Esophagus squamous epithelium (tissue), 5 donors: ENCODE measurements around the gene TEKT5. TPM values are rescaled to one million over a fixed set of nuclear protein-coding genes. Genes with fewer than 3 reads are reported as not detected.

Experiments
- DNase-seq: peaks from one replicate; lab custom pipeline; 2025; lab: John Stamatoyannopoulos, UW
- H3K27ac ChIP-seq, 4 donors: fragments of 200-600 bp; sonication (generic); one replicate each; pipeline ENCODE4 v1.5.1; 2016 to 2019; ENCODE audit warnings: mild to moderate bottlenecking in 1 of 4
- H3K27me3 ChIP-seq, 4 donors: fragments of 200-600 bp; sonication (generic); 1 replicate in 3 of 4; 2 replicates in 1 of 4; pipeline versions ENCODE4 v1.5.1 to v1.6.0; 2017 to 2021; ENCODE audit warnings: antibody characterized with exemption in 1 of 4
- H3K36me3 ChIP-seq, 3 donors: fragments of 200-600 bp; sonication (generic); one replicate each; pipeline ENCODE4 v1.5.1; 2016 to 2019
- H3K4me1 ChIP-seq, 3 donors: fragments of 200-600 bp; sonication (generic); one replicate each; pipeline ENCODE4 v1.5.1; 2017 to 2019
- H3K4me3 ChIP-seq, 4 donors: fragments of 200-600 bp; sonication (generic); 1 replicate in 3 of 4; 2 replicates in 1 of 4; pipeline ENCODE4 v1.5.1; 2016 to 2019; ENCODE audit warnings: mild to moderate bottlenecking in 2 of 4, moderate library complexity in 1 of 4
- H3K9me3 ChIP-seq, 3 donors: fragments of 200-600 bp; sonication (generic); one replicate each; pipeline ENCODE4 v1.5.1; 2016 to 2019
- POLR2A ChIP-seq, 4 donors: fragments of 450-650 bp; IDR thresholded peaks; one replicate each; pipeline ENCODE4 v1.6.1; 2017; ENCODE audit warnings: antibody characterized with exemption in 4 of 4, mild to moderate bottlenecking in 4 of 4, moderate library complexity in 3 of 4
- WGBS, 2 donors: methylation state at CpG; one replicate each; pipeline ENCODE4 v1.1.5; 2018; 5-methylcytosine and 5-hydroxymethylcytosine counted together
- intact Hi-C: fragments of 100-400 bp; cut with DNase I; formaldehyde crosslinking; loops from one replicate; pipeline ENCODE4 v1.15.0; 2022
- total RNA-seq, 4 donors: library from RNA; depleted of rRNA; stranded (reverse); fragments of >200 nt; gene quantifications; one replicate each; pipeline ENCODE4 v1.1.0, GENCODE V29; 2016
- TF ChIP-seq, protein P1 (sequence below), 6 experiments: fragments of 450-650 bp in 4 of 6; fragments of 200-600 bp in 2 of 6; sonication (generic) in 2 of 6; IDR thresholded peaks; one replicate each; pipeline ENCODE4 v1.5.1; 2016 to 2019; ENCODE audit warnings: antibody characterized with exemption in 6 of 6, mild to moderate bottlenecking in 4 of 6, moderate library complexity in 4 of 6
- donor health status: DM: yes; HTN: yes; CAD: no.

Gene TEKT5
- total RNA-seq, 4 donors from 2014 or later: not detected

DNA sequence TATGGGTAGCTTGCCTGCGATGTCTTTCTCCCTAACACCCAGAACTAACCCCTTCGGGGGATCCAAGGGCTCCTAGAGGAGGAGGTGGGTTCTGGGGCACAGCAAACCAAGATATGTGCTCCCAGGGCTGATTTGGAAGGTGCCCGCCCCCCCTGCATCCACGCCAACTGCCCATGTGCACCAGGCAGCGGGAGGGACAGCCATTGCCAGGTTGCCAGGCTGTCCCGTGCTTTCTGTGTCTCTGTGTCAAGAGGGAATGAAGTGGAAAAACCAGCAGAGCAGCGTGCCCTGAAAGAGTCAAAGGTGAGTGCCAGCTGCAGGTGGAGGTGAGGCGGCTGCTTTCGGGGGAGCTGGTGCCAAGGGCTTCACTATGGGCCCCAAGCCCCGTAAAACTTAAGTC lies 6.4 kb downstream of the TEKT5 start:
- H3K27me3 ChIP-seq: no peaks in the 10 kb centered on the region
- H3K4me3 ChIP-seq: no peak overlapping the region
- H3K4me1 ChIP-seq: peaks cover 0 to 24% (median 4%) of the 10 kb centered on the region in 3 donors
- no peak for TF ChIP-seq POLR2A (IDR thresholded peaks at IDR 0.05)
- TF ChIP-seq, protein P1, sequence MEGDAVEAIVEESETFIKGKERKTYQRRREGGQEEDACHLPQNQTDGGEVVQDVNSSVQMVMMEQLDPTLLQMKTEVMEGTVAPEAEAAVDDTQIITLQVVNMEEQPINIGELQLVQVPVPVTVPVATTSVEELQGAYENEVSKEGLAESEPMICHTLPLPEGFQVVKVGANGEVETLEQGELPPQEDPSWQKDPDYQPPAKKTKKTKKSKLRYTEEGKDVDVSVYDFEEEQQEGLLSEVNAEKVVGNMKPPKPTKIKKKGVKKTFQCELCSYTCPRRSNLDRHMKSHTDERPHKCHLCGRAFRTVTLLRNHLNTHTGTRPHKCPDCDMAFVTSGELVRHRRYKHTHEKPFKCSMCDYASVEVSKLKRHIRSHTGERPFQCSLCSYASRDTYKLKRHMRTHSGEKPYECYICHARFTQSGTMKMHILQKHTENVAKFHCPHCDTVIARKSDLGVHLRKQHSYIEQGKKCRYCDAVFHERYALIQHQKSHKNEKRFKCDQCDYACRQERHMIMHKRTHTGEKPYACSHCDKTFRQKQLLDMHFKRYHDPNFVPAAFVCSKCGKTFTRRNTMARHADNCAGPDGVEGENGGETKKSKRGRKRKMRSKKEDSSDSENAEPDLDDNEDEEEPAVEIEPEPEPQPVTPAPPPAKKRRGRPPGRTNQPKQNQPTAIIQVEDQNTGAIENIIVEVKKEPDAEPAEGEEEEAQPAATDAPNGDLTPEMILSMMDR (IDR thresholded peaks at IDR 0.05): no peak
- no peak for DNase-seq
- intact Hi-C loops: no loop called here
- no peaks in the 10 kb centered on the region for H3K36me3 ChIP-seq
- no peak overlapping the region for H3K27ac ChIP-seq
- 57 to 64% methylated on average over 4 to 10 of the region's 10 CpGs for WGBS, 2 donors
- H3K9me3 ChIP-seq: no peaks in the 10 kb centered on the region

DNA sequence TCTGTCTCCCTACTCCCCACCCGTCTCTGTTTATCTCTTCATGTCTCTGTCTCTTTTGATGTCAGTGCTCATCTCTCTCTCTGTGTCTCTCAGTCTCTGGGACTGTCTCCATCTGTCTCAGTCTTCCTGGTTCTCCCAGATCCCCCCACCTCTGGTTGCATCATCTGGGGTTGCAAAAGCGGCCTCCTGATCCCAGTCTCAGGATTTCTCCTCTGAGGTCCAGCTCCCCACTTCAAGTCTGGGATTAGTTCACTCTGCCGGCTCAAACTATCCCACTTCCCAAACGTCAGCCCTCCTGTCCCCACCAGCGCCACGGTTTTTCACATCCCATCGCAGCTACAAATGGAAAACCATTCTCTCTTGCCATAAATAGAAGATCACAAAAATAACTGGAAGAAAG lies 9.0 kb downstream of the TEKT5 start:
- H3K4me3 ChIP-seq: no peak overlapping the region
- DNase-seq: no peak
- no peaks in the 10 kb centered on the region for H3K9me3 ChIP-seq
- H3K27me3 ChIP-seq: no peaks in the 10 kb centered on the region
- WGBS, 2 donors: 87 to 91% methylated on average over 7 of the region's 7 CpGs
- peaks cover 0 to 27% (median 4%) of the 10 kb centered on the region in 3 donors for H3K4me1 ChIP-seq
- no peak for TF ChIP-seq POLR2A (IDR thresholded peaks at IDR 0.05)
- TF ChIP-seq, protein P1 (IDR thresholded peaks at IDR 0.05): no peak
- H3K36me3 ChIP-seq: no peaks in the 10 kb centered on the region
- intact Hi-C loops: no loop called here
- no peak overlapping the region for H3K27ac ChIP-seq

DNA sequence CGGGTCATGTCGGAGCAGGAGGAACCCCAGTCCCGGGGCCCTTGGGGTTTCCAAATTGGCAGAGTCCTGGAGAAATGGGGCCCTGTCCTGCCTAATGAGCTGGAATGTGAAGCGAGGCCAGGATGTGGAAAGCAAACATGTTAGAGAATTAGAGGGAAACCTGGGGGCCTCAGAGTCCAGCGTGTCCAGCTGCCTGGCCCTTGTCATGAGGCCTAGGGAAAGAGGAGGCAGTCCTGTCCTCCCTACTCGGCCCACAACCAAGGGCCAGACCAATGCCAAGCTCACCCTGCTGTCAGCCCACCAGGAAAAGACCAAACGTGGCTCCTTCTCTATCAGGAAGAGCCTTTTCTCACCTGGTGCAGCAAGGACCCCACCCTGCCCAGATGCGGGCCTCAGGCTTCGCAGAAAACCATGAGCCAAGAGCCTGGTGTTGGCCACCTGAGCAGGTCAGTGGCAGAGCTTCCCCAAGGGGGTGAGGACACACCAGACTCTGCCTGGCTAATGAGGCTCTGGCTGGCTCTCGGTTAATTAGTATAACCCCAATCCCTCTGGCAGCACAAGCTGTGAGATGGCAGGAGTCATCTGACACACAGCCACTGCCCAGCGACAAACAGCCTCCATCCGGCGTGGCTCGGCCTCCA lies 10.1 kb downstream of the TEKT5 start:
- Histone ChIP-seq H3K4me3 (no peak overlapping the region), H3K4me1 (peaks cover 0 to 27% (median 4%) of the 10 kb centered on the region in 3 donors), H3K36me3 (no peaks in the 10 kb centered on the region), H3K27me3 (peaks cover 0 to 2% (median 0%) of the 10 kb centered on the region in 4 donors), H3K9me3 (no peaks in the 10 kb centered on the region), H3K27ac (no peak overlapping the region)
- DNase-seq: no peak
- 62 to 84% methylated on average over 8 to 12 of the region's 14 CpGs for WGBS, 2 donors
- intact Hi-C loops: no loop called here
- TF ChIP-seq, protein P1 (IDR thresholded peaks at IDR 0.05): no peak
- TF ChIP-seq POLR2A (IDR thresholded peaks at IDR 0.05): no peak

DNA sequence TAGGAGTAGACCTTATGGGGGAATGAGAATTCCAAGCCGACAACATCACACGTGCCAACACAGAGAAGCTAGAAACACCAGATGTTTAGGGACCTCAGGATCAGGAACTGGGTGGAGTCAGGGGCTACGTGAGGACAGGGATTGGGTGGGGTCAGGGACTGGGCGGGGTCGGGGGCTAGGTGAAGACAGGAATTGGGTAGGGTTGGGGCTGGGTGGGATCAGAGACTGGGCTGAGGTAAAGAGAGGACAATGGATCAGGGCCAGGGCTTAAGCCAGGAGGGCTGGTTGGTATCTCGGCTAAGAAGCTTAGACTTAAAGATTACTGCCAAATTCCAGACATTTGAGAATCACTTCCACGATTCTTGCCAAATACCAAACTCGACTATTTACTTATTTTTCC lies 11.6 kb downstream of the TEKT5 start:
- no peak for DNase-seq
- H3K27me3 ChIP-seq: peaks cover 0 to 6% (median 0%) of the 10 kb centered on the region in 4 donors
- no peak for TF ChIP-seq POLR2A (IDR thresholded peaks at IDR 0.05)
- TF ChIP-seq, protein P1 (IDR thresholded peaks at IDR 0.05): no peak
- WGBS, 2 donors: 27 to 30% methylated on average over 8 of the region's 8 CpGs
- no peak overlapping the region for H3K4me3 ChIP-seq
- H3K4me1 ChIP-seq: peaks cover 0 to 16% (median 0%) of the 10 kb centered on the region in 3 donors
- intact Hi-C loops: no loop called here
- no peaks in the 10 kb centered on the region for H3K9me3 ChIP-seq
- H3K36me3 ChIP-seq: no peaks in the 10 kb centered on the region
- H3K27ac ChIP-seq: no peak overlapping the region

DNA sequence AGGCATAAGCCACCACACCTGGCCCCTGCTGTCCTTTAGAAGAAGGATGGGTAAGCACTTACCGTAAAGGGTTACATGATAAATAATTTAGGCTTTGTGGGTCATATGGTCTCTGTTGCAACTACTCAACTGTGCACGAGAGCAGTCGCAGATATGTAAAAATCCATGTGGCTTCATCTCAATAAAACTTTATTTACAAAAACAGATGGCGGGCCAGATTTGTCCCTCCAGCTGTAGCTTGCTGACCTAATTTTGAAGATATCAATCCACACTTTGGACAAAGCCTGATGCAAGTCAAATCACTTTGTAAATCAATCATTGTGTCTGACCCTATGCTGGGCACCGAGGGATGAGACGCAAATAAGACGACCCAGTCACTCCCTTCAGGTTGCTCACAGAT lies 12.1 kb downstream of the TEKT5 start:
- TF ChIP-seq POLR2A (IDR thresholded peaks at IDR 0.05): no peak
- TF ChIP-seq, protein P1 (IDR thresholded peaks at IDR 0.05): no peak
- no peak for DNase-seq
- intact Hi-C loops: no loop called here
- H3K27me3 ChIP-seq: peaks cover 0 to 6% (median 0%) of the 10 kb centered on the region in 4 donors
- H3K4me3 ChIP-seq: no peak overlapping the region
- no peaks in the 10 kb centered on the region for H3K9me3 ChIP-seq
- H3K4me1 ChIP-seq: peaks cover 0 to 10% (median 0%) of the 10 kb centered on the region in 3 donors
- 85 to 90% methylated on average over 7 of the region's 7 CpGs for WGBS, 2 donors
- no peaks in the 10 kb centered on the region for H3K36me3 ChIP-seq
- H3K27ac ChIP-seq: no peak overlapping the region
